ENCODE results near the gene SPATA31D3.
"Not testable (repeated sequence)": the region's sequence is repeated elsewhere in the genome, so short reads cannot be mapped to it uniquely, and the experiment has no call there.

SPATA31D3 gene

DNA sequence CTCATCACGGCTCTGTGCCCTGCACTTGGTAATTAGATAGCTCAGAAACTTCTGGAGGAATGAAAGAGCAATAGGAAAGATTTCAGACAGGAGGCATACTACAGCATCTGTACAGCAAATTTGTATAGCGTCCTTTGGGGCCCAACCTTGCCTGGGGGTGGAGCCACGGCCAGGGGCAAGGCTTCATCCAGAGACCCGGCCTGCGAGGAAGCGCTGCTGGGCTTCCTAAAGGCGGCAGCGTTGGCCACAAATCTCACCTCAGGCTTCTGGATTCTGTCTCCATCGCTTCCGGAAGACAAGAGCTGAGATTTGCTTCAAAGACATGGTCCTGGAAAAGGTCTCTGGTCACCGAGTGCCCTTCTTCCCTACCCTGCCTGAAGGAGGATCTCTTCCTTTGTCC, 33.1 kb downstream of the SPATA31D3 start:
- peak; percentile 4 for DNase-seq (ENCODE audit: low read depth, low spot score)

- DNase-seq (ENCODE audit: low read depth, low spot score): no peak
Measured at GRCh38 chr9:81979196-81979595, 35.9 kb downstream of the SPATA31D3 start.

GRCh38 chr9:81980568-81980967, 37.3 kb downstream of the SPATA31D3 start:
- DNase-seq (ENCODE audit: low read depth, low spot score): no peak

DNA sequence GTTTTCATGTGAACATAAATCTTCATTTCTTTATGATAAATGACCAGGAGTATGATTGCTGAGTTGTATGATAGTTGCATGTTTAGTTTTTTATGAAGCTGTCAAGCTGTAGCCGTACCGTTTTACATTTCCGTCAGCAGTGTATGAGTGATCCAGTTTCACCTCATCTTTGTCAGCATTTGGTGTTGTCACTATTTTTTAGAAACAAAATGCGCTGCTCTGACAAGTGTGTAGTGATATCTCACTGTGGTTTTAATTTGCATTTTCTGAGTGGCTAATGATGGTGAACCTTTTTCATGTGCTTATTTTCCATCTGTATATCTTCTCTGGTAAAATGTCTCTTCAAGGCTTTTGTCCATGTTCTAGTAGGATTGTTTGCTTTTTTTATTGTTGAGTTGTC, 38.6 kb downstream of the SPATA31D3 start:
- DNase-seq (ENCODE audit: low read depth, low spot score): no peak

GRCh38 chr9:81984928-81985327, 41.6 kb downstream of the SPATA31D3 start:
- DNase-seq (ENCODE audit: low read depth, low spot score): no peak

- no peak for DNase-seq (ENCODE audit: low read depth, low spot score)
Measured at GRCh38 chr9:81986051-81986450, 42.8 kb downstream of the SPATA31D3 start.

GRCh38 chr9:81988472-81988871, 45.2 kb downstream of the SPATA31D3 start, which contains the start of gene SPATA31D1:
SPATA31D1 (plus strand) TSS chr9:81988772; CDS start chr9:81988819, 47 bp downstream.
- not testable (repeated sequence) for DNase-seq (ENCODE audit: low read depth, low spot score)

DNA sequence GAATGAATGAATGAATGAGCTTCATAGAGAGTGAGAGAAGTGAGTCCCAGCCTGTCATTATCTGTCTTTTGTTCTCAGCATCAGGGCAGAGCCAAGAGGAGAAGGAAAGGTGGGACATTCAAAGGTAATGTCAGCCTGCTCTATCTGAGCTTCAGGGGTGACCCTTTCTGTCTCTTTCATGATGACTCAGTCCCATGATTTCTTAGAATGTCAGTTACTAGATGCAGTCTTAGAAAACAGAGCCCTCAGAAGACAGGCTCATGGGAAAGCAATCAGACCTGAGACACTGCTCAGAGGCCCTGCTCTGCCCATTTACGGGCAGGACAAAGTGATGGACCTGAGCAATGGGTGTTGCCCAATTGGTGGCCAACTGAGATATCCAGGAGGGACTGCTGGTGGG, 46.4 kb downstream of the SPATA31D3 start:
- no peak for DNase-seq (ENCODE audit: low read depth, low spot score)

DNA sequence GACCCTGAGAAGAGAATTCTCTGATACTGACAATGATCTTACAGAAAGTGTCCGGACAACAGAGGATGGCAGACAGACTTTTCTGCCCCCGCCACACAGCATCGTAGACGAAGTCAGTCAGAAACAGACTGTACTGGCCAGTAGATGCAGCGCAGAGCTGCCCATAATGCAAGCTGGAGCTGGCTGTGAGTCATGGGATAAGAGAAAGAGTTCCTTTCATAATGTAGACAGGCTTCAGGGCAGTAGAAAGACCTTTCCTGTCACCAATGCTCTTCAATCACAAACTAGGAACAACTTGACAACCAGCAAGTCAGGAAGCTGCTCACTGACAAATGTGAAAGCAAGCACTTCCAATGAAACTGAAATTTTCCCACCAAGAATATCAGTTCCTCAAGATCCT, 50.4 kb downstream of the SPATA31D3 start:
- DNase-seq (ENCODE audit: low read depth, low spot score): no peak

Measured in ELF-1 (cell line).